WTC11 (cell line): ENCODE data around the gene PKIG. TPM values are rescaled to one million over a fixed set of nuclear protein-coding genes. Genes with fewer than 3 reads are reported as not detected.

Experiments
- ATAC-seq: fragments of 200-7000 bp; cut with Tn5 transposase; 2 replicates; pipeline ENCODE4 v1.10.0; 2021; ENCODE audit warnings: mild to moderate bottlenecking, moderate library complexity
- CTCF ChIA-PET: fragments of 300-600 bp; sonication (Branson Sonifier 250); formaldehyde crosslinking; loops from one replicate; lab custom pipeline; 2021; ENCODE audit warnings: antibody characterized with exemption; lab: Charles Lee
- POLR2A ChIA-PET: fragments of 350-600 bp; sonication (Branson Sonifier 250); formaldehyde crosslinking; loops from one replicate; lab custom pipeline; 2021; ENCODE audit warnings: antibody characterized with exemption; lab: Charles Lee
- DNase-seq: peaks from one replicate; pipeline ENCODE4 v3.0.0; 2021; ENCODE audit warnings: low spot score
- H3K27ac Mint-ChIP-seq: 2 replicates; pipeline ENCODE4 v1.8.0; 2021; ENCODE audit warnings: mixed read lengths
- H3K27me3 Mint-ChIP-seq: 2 replicates; pipeline ENCODE4 v1.8.0; 2021; ENCODE audit warnings: low read depth, mild to moderate bottlenecking, moderate library complexity, mixed read lengths
- H3K36me3 Mint-ChIP-seq: 2 replicates; pipeline ENCODE4 v1.8.0; 2021; ENCODE audit warnings: mixed read lengths
- H3K4me1 Mint-ChIP-seq: 2 replicates; pipeline ENCODE4 v1.8.0; 2022; ENCODE audit warnings: mixed read lengths
- H3K4me3 Mint-ChIP-seq: 2 replicates; pipeline ENCODE4 v1.8.0; 2021; ENCODE audit warnings: mild to moderate bottlenecking, moderate library complexity, mixed read lengths
- H3K9me3 Mint-ChIP-seq: 2 replicates; pipeline ENCODE4 v1.8.0; 2021; ENCODE audit warnings: mixed read lengths
- CDX4 ChIP-seq: fragments of 250-450 bp; sonication (Bioruptor Pico); IDR thresholded peaks from 2 replicates; pipeline ENCODE4 v1.9.0; 2021; ENCODE audit warnings: moderate library complexity, mild to moderate bottlenecking, inconsistent platforms, borderline replicate concordance
- CREB1 ChIP-seq: sonication (generic); formaldehyde crosslinking; IDR thresholded peaks from 2 replicates; pipeline ENCODE4 v1.8.0; 2023; ENCODE audit warnings: mild to moderate bottlenecking, missing genetic modification reagents
- ELF4 ChIP-seq: sonication (generic); formaldehyde crosslinking; IDR thresholded peaks from 2 replicates; pipeline ENCODE4 v1.8.1; 2022; ENCODE audit warnings: low read depth, mild to moderate bottlenecking, moderate library complexity, missing genetic modification reagents
- GRHL2 ChIP-seq: fragments of 250-450 bp; sonication (Bioruptor Pico); IDR thresholded peaks from 2 replicates; pipeline ENCODE4 v1.8.0; 2022; ENCODE audit warnings: mild to moderate bottlenecking, moderate library complexity; ENCODE audit not compliant: insufficient replicate concordance, severe bottlenecking
- JAZF1 ChIP-seq: fragments of 250-450 bp; sonication (Bioruptor Pico); IDR thresholded peaks from 2 replicates; pipeline ENCODE4 v1.9.0; 2021; ENCODE audit warnings: moderate library complexity, mild to moderate bottlenecking, inconsistent platforms
- NFE2L1 ChIP-seq: sonication (generic); formaldehyde crosslinking; IDR thresholded peaks from 2 replicates; pipeline ENCODE4 v1.8.1; 2023; ENCODE audit warnings: missing genetic modification reagents
- NR1H2 ChIP-seq: sonication (generic); formaldehyde crosslinking; IDR thresholded peaks from 2 replicates; pipeline ENCODE4 v1.9.0; 2021; ENCODE audit warnings: mild to moderate bottlenecking, moderate library complexity, missing genetic modification reagents
- ZBTB21 ChIP-seq: sonication (generic); formaldehyde crosslinking; IDR thresholded peaks from 2 replicates; pipeline ENCODE4 v1.8.1; 2023; ENCODE audit warnings: mild to moderate bottlenecking, missing genetic modification reagents, borderline replicate concordance
- ZBTB43 ChIP-seq: sonication (generic); formaldehyde crosslinking; IDR thresholded peaks from 2 replicates; pipeline ENCODE4 v1.8.1; 2023; ENCODE audit warnings: mild to moderate bottlenecking, missing genetic modification reagents
- ZNF138 ChIP-seq: sonication (generic); formaldehyde crosslinking; conservative IDR thresholded peaks from 2 replicates; pipeline ENCODE4 v1.8.1; 2022; ENCODE audit warnings: mild to moderate bottlenecking, moderate library complexity, missing genetic modification reagents
- total RNA-seq: library from RNA; stranded (reverse); gene quantifications from 3 replicates; pipeline ENCODE4 v1.2.3, GENCODE V29; 2021
- TF ChIP-seq, protein P1 (sequence below): fragments of 250-450 bp; sonication (Bioruptor Pico); IDR thresholded peaks from 2 replicates; pipeline ENCODE4 v1.9.0; 2021; ENCODE audit warnings: mild to moderate bottlenecking
- TF ChIP-seq, protein P2 (sequence below): sonication (generic); formaldehyde crosslinking; IDR thresholded peaks from 2 replicates; pipeline ENCODE4 v1.8.1; 2023; ENCODE audit warnings: mild to moderate bottlenecking, missing genetic modification reagents, moderate library complexity
- TF ChIP-seq, protein P3 (sequence below): fragments of 250-450 bp; sonication (Bioruptor Pico); IDR thresholded peaks from 2 replicates; pipeline ENCODE4 v2.1.2; 2022; ENCODE audit warnings: mild to moderate bottlenecking, moderate library complexity
- TF ChIP-seq, protein P4 (sequence below): sonication (generic); formaldehyde crosslinking; IDR thresholded peaks from 2 replicates; pipeline ENCODE4 v1.8.0; 2023; ENCODE audit warnings: missing genetic modification reagents, mild to moderate bottlenecking, borderline replicate concordance

The PKIG gene
- total RNA-seq, 1 experiment from 2014 or later, result 22.7 TPM

DNA sequence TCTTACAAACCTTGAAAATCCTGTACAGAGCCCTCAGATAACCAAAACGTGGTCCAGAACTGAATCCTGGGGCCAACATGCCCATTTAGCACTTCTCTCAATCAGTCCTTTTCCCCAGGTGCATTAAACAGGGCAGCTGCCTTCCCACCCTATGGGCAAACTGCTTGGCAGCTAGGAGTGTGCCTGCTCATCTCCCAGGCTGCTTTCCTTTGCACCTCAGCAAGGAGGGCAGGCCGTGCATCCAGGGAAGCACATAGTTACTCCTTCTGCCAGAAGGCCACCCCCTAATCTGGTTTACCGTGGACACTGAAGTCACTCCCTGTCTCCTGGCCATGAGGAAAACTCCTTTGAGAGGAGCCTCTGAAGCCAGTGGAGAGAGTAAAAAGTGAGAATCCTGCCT lies 10.0 kb downstream of the PKIG start:
- no peak overlapping the region for H3K27ac Mint-ChIP-seq
- H3K36me3 Mint-ChIP-seq, result no peaks in the 10 kb centered on the region
- no peak for DNase-seq
- ATAC-seq, result no peak
- H3K9me3 Mint-ChIP-seq, result no peaks in the 10 kb centered on the region
- ChIA-PET CTCF (interaction anchor here (0.6 to 2.3 kb wide), 3 partner anchors 11 to 78 kb away, joined by 3 to 9 read pairs (median 3); no protein-coding TSS in a partner anchor), POLR2A (no interaction called here)
- no peak for TF ChIP-seq GRHL2
- TF ChIP-seq ZBTB43 (CRISPR knock-in tag), result no peak
- TF ChIP-seq, protein P1, sequence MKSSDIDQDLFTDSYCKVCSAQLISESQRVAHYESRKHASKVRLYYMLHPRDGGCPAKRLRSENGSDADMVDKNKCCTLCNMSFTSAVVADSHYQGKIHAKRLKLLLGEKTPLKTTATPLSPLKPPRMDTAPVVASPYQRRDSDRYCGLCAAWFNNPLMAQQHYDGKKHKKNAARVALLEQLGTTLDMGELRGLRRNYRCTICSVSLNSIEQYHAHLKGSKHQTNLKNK (CRISPR knock-in tag), result no peak
- TF ChIP-seq, protein P2, sequence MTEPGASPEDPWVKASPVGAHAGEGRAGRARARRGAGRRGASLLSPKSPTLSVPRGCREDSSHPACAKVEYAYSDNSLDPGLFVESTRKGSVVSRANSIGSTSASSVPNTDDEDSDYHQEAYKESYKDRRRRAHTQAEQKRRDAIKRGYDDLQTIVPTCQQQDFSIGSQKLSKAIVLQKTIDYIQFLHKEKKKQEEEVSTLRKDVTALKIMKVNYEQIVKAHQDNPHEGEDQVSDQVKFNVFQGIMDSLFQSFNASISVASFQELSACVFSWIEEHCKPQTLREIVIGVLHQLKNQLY (CRISPR knock-in tag), result no peak
- TF ChIP-seq, protein P3, sequence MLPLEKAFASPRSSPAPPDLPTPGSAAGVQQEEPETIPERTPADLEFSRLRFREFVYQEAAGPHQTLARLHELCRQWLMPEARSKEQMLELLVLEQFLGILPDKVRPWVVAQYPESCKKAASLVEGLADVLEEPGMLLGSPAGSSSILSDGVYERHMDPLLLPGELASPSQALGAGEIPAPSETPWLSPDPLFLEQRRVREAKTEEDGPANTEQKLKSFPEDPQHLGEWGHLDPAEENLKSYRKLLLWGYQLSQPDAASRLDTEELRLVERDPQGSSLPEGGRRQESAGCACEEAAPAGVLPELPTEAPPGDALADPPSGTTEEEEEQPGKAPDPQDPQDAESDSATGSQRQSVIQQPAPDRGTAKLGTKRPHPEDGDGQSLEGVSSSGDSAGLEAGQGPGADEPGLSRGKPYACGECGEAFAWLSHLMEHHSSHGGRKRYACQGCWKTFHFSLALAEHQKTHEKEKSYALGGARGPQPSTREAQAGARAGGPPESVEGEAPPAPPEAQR (CRISPR knock-in tag), result no peak
- TF ChIP-seq CDX4, result no peak
- TF ChIP-seq JAZF1, result no peak
- TF ChIP-seq, protein P4, sequence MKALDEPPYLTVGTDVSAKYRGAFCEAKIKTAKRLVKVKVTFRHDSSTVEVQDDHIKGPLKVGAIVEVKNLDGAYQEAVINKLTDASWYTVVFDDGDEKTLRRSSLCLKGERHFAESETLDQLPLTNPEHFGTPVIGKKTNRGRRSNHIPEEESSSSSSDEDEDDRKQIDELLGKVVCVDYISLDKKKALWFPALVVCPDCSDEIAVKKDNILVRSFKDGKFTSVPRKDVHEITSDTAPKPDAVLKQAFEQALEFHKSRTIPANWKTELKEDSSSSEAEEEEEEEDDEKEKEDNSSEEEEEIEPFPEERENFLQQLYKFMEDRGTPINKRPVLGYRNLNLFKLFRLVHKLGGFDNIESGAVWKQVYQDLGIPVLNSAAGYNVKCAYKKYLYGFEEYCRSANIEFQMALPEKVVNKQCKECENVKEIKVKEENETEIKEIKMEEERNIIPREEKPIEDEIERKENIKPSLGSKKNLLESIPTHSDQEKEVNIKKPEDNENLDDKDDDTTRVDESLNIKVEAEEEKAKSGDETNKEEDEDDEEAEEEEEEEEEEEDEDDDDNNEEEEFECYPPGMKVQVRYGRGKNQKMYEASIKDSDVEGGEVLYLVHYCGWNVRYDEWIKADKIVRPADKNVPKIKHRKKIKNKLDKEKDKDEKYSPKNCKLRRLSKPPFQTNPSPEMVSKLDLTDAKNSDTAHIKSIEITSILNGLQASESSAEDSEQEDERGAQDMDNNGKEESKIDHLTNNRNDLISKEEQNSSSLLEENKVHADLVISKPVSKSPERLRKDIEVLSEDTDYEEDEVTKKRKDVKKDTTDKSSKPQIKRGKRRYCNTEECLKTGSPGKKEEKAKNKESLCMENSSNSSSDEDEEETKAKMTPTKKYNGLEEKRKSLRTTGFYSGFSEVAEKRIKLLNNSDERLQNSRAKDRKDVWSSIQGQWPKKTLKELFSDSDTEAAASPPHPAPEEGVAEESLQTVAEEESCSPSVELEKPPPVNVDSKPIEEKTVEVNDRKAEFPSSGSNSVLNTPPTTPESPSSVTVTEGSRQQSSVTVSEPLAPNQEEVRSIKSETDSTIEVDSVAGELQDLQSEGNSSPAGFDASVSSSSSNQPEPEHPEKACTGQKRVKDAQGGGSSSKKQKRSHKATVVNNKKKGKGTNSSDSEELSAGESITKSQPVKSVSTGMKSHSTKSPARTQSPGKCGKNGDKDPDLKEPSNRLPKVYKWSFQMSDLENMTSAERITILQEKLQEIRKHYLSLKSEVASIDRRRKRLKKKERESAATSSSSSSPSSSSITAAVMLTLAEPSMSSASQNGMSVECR, result no peak
- no peak for TF ChIP-seq ZNF138 (CRISPR knock-in tag)
- TF ChIP-seq NR1H2, result no peak
- no peak for TF ChIP-seq ZBTB21 (CRISPR knock-in tag)
- no peak for TF ChIP-seq ELF4 (CRISPR knock-in tag)
- peaks cover 26% of the 10 kb centered on the region for H3K4me1 Mint-ChIP-seq
- no peaks in the 10 kb centered on the region for H3K27me3 Mint-ChIP-seq
- no peak overlapping the region for H3K4me3 Mint-ChIP-seq

DNA sequence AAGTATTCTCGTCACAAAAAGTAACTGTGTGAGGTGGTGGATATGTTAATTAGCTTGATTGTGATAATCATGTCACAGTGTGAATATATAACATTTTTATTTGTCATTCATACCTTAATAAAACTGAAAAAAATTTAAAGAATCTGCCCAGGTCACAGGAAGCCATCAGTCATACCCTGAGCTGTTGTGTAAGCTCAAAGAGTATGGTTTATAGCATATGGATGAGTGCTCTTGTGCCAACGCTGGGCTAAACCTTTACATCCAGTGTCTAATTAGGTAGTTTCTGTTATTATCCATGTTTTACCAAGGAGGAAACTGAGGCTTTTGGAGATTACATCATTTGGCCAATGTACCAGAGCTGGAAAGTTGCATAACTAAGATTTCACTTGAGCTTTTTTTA lies 11.4 kb downstream of the PKIG start:
- CTCF ChIA-PET, result interaction anchor here (1.0 to 2.3 kb wide), 4 partner anchors 8 to 206 kb away, joined by 4 to 9 read pairs (median 4); no protein-coding TSS in a partner anchor
- no peak overlapping the region for H3K27ac Mint-ChIP-seq
- POLR2A ChIA-PET, result no interaction called here
- ATAC-seq, result no peak
- no peaks in the 10 kb centered on the region for H3K36me3 Mint-ChIP-seq
- H3K4me3 Mint-ChIP-seq, result no peak overlapping the region
- no peaks in the 10 kb centered on the region for H3K9me3 Mint-ChIP-seq
- no peak for DNase-seq
- peaks cover 37% of the 10 kb centered on the region for H3K4me1 Mint-ChIP-seq
- no peaks in the 10 kb centered on the region for H3K27me3 Mint-ChIP-seq
- TF ChIP-seq CREB1, result no peak
- TF ChIP-seq NFE2L1 (CRISPR knock-in tag), result no peak
